Measurements from ENCODE around the gene CEP164.
"Not testable (repeated sequence)": the region's sequence is repeated elsewhere in the genome, so short reads cannot be mapped to it uniquely, and the experiment has no call there.

Gene CEP164

GRCh38 chr11:117387992-117388755, 60.5 kb downstream of the CEP164 start:
- FAIRE-seq, result no peak
- no peak for DNase-seq (ENCODE audit: insufficient read length, low spot score)
- TF ChIP-seq SPI1 (IDR thresholded peaks at IDR 0.05; ENCODE audit: low read depth, low read length), result no peak
- TF ChIP-seq POU2F2 (IDR thresholded peaks at IDR 0.05; ENCODE audit: low read depth, low read length), result no peak
- TF ChIP-seq PAX5 (IDR thresholded peaks at IDR 0.05; ENCODE audit: insufficient read depth, low read length, severe bottlenecking), result no peak
- TF ChIP-seq POLR2AphosphoS5 (IDR thresholded peaks at IDR 0.05; ENCODE audit: low read depth, low read length), result no peak
- TF ChIP-seq POLR2A (IDR thresholded peaks at IDR 0.05; ENCODE audit: low read depth, low read length), result no peak
- TF ChIP-seq TAF1 (IDR thresholded peaks at IDR 0.05; ENCODE audit: low read depth, low read length), result no peak

- no peak for FAIRE-seq
- TF ChIP-seq POLR2AphosphoS5 (IDR thresholded peaks at IDR 0.05; ENCODE audit: low read depth, low read length), result no peak
- TF ChIP-seq PAX5 (IDR thresholded peaks at IDR 0.05; ENCODE audit: insufficient read depth, low read length, severe bottlenecking), result no peak
- no peak for TF ChIP-seq POLR2A (IDR thresholded peaks at IDR 0.05; ENCODE audit: low read depth, low read length)
- no peak for TF ChIP-seq SPI1 (IDR thresholded peaks at IDR 0.05; ENCODE audit: low read depth, low read length)
- no peak for TF ChIP-seq TAF1 (IDR thresholded peaks at IDR 0.05; ENCODE audit: low read depth, low read length)
Observed at GRCh38 chr11:117390743-117391142, 63.1 kb downstream of the CEP164 start.

GRCh38 chr11:117391181-117391580, 63.5 kb downstream of the CEP164 start:
- no peak for FAIRE-seq
- no peak for DNase-seq (ENCODE audit: insufficient read length, low spot score)
- TF ChIP-seq SPI1 (IDR thresholded peaks at IDR 0.05; ENCODE audit: low read depth, low read length) (no peak), PAX5 (IDR thresholded peaks at IDR 0.05; ENCODE audit: insufficient read depth, low read length, severe bottlenecking) (no peak)

More at GRCh38 chr11:117390743-117391142, 63.1 kb downstream of the CEP164 start:
- DNase-seq (ENCODE audit: insufficient read length, low spot score), result no peak

- no peak for TF ChIP-seq POLR2A (IDR thresholded peaks at IDR 0.05; ENCODE audit: low read depth, low read length)
- no peak for FAIRE-seq
- DNase-seq (ENCODE audit: insufficient read length, low spot score), result no peak
Observed at GRCh38 chr11:117392001-117392690, 64.5 kb downstream of the CEP164 start.

- no peak for FAIRE-seq
- TF ChIP-seq POU2F2 (IDR thresholded peaks at IDR 0.05; ENCODE audit: low read depth, low read length) (no peak), PAX5 (IDR thresholded peaks at IDR 0.05; ENCODE audit: insufficient read depth, low read length, severe bottlenecking) (no peak), SPI1 (IDR thresholded peaks at IDR 0.05; ENCODE audit: low read depth, low read length) (no peak), TAF1 (IDR thresholded peaks at IDR 0.05; ENCODE audit: low read depth, low read length) (no peak), POLR2AphosphoS5 (IDR thresholded peaks at IDR 0.05; ENCODE audit: low read depth, low read length) (no peak), POLR2A (IDR thresholded peaks at IDR 0.05; ENCODE audit: low read depth, low read length) (no peak)
- no peak for DNase-seq (ENCODE audit: insufficient read length, low spot score)
Observed at GRCh38 chr11:117392979-117393378, 65.3 kb downstream of the CEP164 start.

- TF ChIP-seq POU2F2 (IDR thresholded peaks at IDR 0.05; ENCODE audit: low read depth, low read length) (no peak), SPI1 (IDR thresholded peaks at IDR 0.05; ENCODE audit: low read depth, low read length) (no peak), POLR2AphosphoS5 (IDR thresholded peaks at IDR 0.05; ENCODE audit: low read depth, low read length) (no peak), TAF1 (IDR thresholded peaks at IDR 0.05; ENCODE audit: low read depth, low read length) (no peak), PAX5 (IDR thresholded peaks at IDR 0.05; ENCODE audit: insufficient read depth, low read length, severe bottlenecking) (no peak), POLR2A (IDR thresholded peaks at IDR 0.05; ENCODE audit: low read depth, low read length) (no peak)
Observed at GRCh38 chr11:117394221-117394925, 66.7 kb downstream of the CEP164 start.

GRCh38 chr11:117395476-117395875, 67.8 kb downstream of the CEP164 start:
- TF ChIP-seq POU2F2 (IDR thresholded peaks at IDR 0.05; ENCODE audit: low read depth, low read length) (no peak), SPI1 (IDR thresholded peaks at IDR 0.05; ENCODE audit: low read depth, low read length) (no peak), PAX5 (IDR thresholded peaks at IDR 0.05; ENCODE audit: insufficient read depth, low read length, severe bottlenecking) (no peak), POLR2A (IDR thresholded peaks at IDR 0.05; ENCODE audit: low read depth, low read length) (no peak), TAF1 (IDR thresholded peaks at IDR 0.05; ENCODE audit: low read depth, low read length) (no peak), POLR2AphosphoS5 (IDR thresholded peaks at IDR 0.05; ENCODE audit: low read depth, low read length) (no peak)
- FAIRE-seq, result no peak
- DNase-seq (ENCODE audit: insufficient read length, low spot score), result no peak

More at GRCh38 chr11:117394221-117394925, 66.7 kb downstream of the CEP164 start:
- FAIRE-seq (no peak), DNase-seq (ENCODE audit: insufficient read length, low spot score) (no peak)

GRCh38 chr11:117396970-117397369, 69.3 kb downstream of the CEP164 start:
- no peak for FAIRE-seq
- DNase-seq (ENCODE audit: insufficient read length, low spot score), result no peak
- no peak for TF ChIP-seq TAF1 (IDR thresholded peaks at IDR 0.05; ENCODE audit: low read depth, low read length)

GRCh38 chr11:117398618-117399017, 71.0 kb downstream of the CEP164 start:
- not testable (repeated sequence) for FAIRE-seq; DNase-seq (ENCODE audit: insufficient read length, low spot score)

- not testable (repeated sequence) for DNase-seq (ENCODE audit: insufficient read length, low spot score); FAIRE-seq
Observed at GRCh38 chr11:117399100-117399840, 71.6 kb downstream of the CEP164 start.

- FAIRE-seq; DNase-seq (ENCODE audit: insufficient read length, low spot score): not testable (repeated sequence)
Observed at GRCh38 chr11:117405898-117406297, 78.2 kb downstream of the CEP164 start.

All from GM12891 (cell line).